GM23338 (cell line): ENCODE measurements around the gene KDM5C. TPM values are rescaled to one million over a fixed set of nuclear protein-coding genes. Genes with fewer than 3 reads are reported as not detected.

Experiments used
- ATAC-seq: fragments of 200-7000 bp; cut with Tn5 transposase; 3 replicates; pipeline ENCODE4 v1.9.1; 2020
- DNase-seq: peaks from one replicate; pipeline ENCODE4 v3.0.0-alpha.2; 2015; ENCODE audit warnings: low spot score
- H2AFZ ChIP-seq: fragments of 200-600 bp; sonication (generic); 2 replicates; pipeline ENCODE4 v1.8.0; 2016; ENCODE audit warnings: antibody characterized with exemption, mild to moderate bottlenecking, moderate library complexity
- H3F3A ChIP-seq: fragments of 200-600 bp; sonication (generic); replicated peaks from 2 replicates; pipeline ENCODE4 v1.8.0; 2017; ENCODE audit warnings: antibody characterized with exemption, mixed run types, low read depth
- H3K27ac ChIP-seq: fragments of 200-600 bp; sonication (generic); 2 replicates; pipeline ENCODE4 v1.6.1; 2016; ENCODE audit warnings: low read depth
- H3K27me3 ChIP-seq: fragments of 200-600 bp; sonication (generic); 2 replicates; pipeline ENCODE4 v1.8.0; 2016; ENCODE audit warnings: mild to moderate bottlenecking, mixed run types, moderate library complexity; ENCODE audit not compliant: insufficient read depth
- H3K36me3 ChIP-seq: fragments of 200-600 bp; sonication (generic); 2 replicates; pipeline ENCODE4 v1.8.0; 2016; ENCODE audit warnings: mild to moderate bottlenecking; ENCODE audit not compliant: insufficient read depth
- H3K4me1 ChIP-seq: fragments of 200-600 bp; sonication (generic); 2 replicates; pipeline ENCODE4 v1.8.0; 2016; ENCODE audit warnings: mild to moderate bottlenecking, moderate library complexity; ENCODE audit not compliant: insufficient read depth
- H3K4me2 ChIP-seq: fragments of 200-600 bp; sonication (generic); 2 replicates; pipeline ENCODE4 v1.7.1; 2017; ENCODE audit warnings: mixed run types
- H3K4me3 ChIP-seq: fragments of 200-600 bp; sonication (generic); 2 replicates; pipeline ENCODE4 v1.6.1; 2016; ENCODE audit warnings: mixed run types
- H3K79me2 ChIP-seq: fragments of 200-600 bp; sonication (generic); replicated peaks from 2 replicates; pipeline ENCODE4 v1.8.0; 2017; ENCODE audit warnings: mild to moderate bottlenecking; ENCODE audit not compliant: insufficient read depth
- H3K9me2 ChIP-seq: fragments of 200-600 bp; sonication (generic); 2 replicates; pipeline ENCODE4 v1.8.0; 2017; ENCODE audit not compliant: insufficient read depth
- H4K20me1 ChIP-seq: fragments of 200-600 bp; sonication (generic); replicated peaks from 2 replicates; pipeline ENCODE4 v1.8.0; 2017; ENCODE audit warnings: mild to moderate bottlenecking; ENCODE audit not compliant: insufficient read depth
- H3K27ac Mint-ChIP-seq: 2 replicates; pipeline ENCODE4 v1.8.0; 2020; ENCODE audit warnings: inconsistent platforms, mild to moderate bottlenecking, moderate library complexity, mixed read lengths
- H3K27me3 Mint-ChIP-seq: 3 replicates; pipeline ENCODE4 v1.8.0; 2022; ENCODE audit warnings: low read depth, mild to moderate bottlenecking, moderate library complexity, mixed read lengths, inconsistent platforms; ENCODE audit not compliant: insufficient read depth, poor library complexity
- H3K36me3 Mint-ChIP-seq: 3 replicates; pipeline ENCODE4 v1.8.0; 2021; ENCODE audit warnings: low read depth, mild to moderate bottlenecking, inconsistent platforms, moderate library complexity, mixed read lengths
- H3K4me1 Mint-ChIP-seq: 3 replicates; pipeline ENCODE4 v1.8.0; 2020; ENCODE audit warnings: mild to moderate bottlenecking, inconsistent platforms, mixed read lengths
- H3K4me3 Mint-ChIP-seq: 3 replicates; pipeline ENCODE4 v1.8.0; 2021; ENCODE audit warnings: moderate library complexity, mild to moderate bottlenecking, inconsistent platforms, mixed read lengths
- H3K9me3 Mint-ChIP-seq: 3 replicates; pipeline ENCODE4 v1.8.0; 2020; ENCODE audit warnings: moderate library complexity, mild to moderate bottlenecking, inconsistent platforms, mixed read lengths
- NANOG ChIP-seq: IDR thresholded peaks from 2 replicates; pipeline ENCODE4 v1.6.1; 2016; ENCODE audit warnings: antibody characterized with exemption, borderline replicate concordance
- ZNF331 ChIP-seq: fragments of 250-450 bp; sonication (Bioruptor Pico); IDR thresholded peaks from 2 replicates; pipeline ENCODE4 v1.5.0; 2020; ENCODE audit warnings: low read depth, mild to moderate bottlenecking, moderate library complexity
- polyA plus RNA-seq: library from polyadenylated mRNA; unstranded; fragments of >200 nt; fragmentation: Nextera tagmentation; extraction: Ambion mirVana; gene quantifications from 2 replicates; pipeline ENCODE4 v1.2.1, GENCODE V29; 2016
- total RNA-seq: library from RNA; depleted of rRNA; stranded (reverse); fragments of >200 nt; shearing (Covaris generic); gene quantifications from 2 replicates; pipeline ENCODE4 v1.2.3, GENCODE V29; 2014
- TF ChIP-seq, protein P1 (sequence below): fragments of 250-450 bp; sonication (Bioruptor Pico); IDR thresholded peaks from 2 replicates; pipeline ENCODE4 v1.5.0; 2020; ENCODE audit warnings: mild to moderate bottlenecking, moderate library complexity
- TF ChIP-seq, protein P2 (sequence below): IDR thresholded peaks from 2 replicates; pipeline ENCODE4 v1.6.1; 2016; ENCODE audit warnings: antibody characterized with exemption

KDM5C gene
- total and polyA plus RNA-seq, 2 experiments from 2014 or later, result 20.3 to 173 TPM

DNA sequence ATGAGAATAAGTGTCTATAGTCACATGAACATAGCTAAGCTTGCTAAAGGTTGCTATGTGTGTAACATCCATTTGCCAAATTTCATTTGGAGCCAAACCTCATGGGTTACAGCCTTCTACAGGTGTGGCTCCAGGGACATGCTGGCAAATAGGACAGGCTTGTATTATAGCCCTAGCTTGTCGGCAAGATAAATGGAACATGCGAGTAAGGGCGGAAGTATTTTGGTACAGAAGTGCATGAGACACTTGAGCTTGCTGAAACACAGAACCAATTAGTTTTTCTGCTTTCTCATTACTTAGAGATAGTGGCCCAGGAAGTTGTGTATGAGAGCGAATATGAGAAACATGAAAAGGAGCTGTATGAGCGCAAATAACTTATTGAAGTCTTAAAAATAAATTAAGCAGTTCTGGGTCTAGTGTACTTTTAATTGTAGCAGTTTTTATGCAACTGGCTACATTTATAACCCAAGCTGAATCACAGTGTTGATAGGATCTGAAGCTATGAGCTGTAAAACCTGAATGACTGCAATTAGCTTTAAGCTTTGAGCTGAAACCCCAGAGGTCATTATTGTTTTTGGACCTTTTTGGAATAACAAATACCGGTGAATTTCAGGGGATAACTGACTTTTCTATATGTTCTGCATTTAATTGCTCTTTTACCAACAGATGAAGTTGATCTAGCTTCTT lies 64.6 kb downstream of the KDM5C start (continued):
- TF ChIP-seq, protein P1, sequence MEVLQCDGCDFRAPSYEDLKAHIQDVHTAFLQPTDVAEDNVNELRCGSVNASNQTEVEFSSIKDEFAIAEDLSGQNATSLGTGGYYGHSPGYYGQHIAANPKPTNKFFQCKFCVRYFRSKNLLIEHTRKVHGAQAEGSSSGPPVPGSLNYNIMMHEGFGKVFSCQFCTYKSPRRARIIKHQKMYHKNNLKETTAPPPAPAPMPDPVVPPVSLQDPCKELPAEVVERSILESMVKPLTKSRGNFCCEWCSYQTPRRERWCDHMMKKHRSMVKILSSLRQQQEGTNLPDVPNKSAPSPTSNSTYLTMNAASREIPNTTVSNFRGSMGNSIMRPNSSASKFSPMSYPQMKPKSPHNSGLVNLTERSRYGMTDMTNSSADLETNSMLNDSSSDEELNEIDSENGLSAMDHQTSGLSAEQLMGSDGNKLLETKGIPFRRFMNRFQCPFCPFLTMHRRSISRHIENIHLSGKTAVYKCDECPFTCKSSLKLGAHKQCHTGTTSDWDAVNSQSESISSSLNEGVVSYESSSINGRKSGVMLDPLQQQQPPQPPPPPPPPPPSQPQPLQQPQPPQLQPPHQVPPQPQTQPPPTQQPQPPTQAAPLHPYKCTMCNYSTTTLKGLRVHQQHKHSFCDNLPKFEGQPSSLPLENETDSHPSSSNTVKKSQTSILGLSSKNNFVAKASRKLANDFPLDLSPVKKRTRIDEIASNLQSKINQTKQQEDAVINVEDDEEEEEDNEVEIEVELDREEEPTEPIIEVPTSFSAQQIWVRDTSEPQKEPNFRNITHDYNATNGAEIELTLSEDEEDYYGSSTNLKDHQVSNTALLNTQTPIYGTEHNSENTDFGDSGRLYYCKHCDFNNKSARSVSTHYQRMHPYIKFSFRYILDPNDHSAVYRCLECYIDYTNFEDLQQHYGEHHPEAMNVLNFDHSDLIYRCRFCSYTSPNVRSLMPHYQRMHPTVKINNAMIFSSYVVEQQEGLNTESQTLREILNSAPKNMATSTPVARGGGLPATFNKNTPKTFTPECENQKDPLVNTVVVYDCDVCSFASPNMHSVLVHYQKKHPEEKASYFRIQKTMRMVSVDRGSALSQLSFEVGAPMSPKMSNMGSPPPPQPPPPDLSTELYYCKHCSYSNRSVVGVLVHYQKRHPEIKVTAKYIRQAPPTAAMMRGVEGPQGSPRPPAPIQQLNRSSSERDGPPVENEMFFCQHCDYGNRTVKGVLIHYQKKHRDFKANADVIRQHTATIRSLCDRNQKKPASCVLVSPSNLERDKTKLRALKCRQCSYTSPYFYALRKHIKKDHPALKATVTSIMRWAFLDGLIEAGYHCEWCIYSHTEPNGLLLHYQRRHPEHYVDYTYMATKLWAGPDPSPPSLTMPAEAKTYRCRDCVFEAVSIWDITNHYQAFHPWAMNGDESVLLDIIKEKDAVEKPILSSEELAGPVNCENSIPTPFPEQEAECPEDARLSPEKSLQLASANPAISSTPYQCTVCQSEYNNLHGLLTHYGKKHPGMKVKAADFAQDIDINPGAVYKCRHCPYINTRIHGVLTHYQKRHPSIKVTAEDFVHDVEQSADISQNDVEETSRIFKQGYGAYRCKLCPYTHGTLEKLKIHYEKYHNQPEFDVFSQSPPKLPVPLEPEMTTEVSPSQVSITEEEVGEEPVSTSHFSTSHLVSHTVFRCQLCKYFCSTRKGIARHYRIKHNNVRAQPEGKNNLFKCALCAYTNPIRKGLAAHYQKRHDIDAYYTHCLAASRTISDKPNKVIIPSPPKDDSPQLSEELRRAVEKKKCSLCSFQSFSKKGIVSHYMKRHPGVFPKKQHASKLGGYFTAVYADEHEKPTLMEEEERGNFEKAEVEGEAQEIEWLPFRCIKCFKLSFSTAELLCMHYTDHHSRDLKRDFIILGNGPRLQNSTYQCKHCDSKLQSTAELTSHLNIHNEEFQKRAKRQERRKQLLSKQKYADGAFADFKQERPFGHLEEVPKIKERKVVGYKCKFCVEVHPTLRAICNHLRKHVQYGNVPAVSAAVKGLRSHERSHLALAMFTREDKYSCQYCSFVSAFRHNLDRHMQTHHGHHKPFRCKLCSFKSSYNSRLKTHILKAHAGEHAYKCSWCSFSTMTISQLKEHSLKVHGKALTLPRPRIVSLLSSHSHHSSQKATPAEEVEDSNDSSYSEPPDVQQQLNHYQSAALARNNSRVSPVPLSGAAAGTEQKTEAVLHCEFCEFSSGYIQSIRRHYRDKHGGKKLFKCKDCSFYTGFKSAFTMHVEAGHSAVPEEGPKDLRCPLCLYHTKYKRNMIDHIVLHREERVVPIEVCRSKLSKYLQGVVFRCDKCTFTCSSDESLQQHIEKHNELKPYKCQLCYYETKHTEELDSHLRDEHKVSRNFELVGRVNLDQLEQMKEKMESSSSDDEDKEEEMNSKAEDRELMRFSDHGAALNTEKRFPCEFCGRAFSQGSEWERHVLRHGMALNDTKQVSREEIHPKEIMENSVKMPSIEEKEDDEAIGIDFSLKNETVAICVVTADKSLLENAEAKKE (CRISPR knock-in tag), result no peak

DNA sequence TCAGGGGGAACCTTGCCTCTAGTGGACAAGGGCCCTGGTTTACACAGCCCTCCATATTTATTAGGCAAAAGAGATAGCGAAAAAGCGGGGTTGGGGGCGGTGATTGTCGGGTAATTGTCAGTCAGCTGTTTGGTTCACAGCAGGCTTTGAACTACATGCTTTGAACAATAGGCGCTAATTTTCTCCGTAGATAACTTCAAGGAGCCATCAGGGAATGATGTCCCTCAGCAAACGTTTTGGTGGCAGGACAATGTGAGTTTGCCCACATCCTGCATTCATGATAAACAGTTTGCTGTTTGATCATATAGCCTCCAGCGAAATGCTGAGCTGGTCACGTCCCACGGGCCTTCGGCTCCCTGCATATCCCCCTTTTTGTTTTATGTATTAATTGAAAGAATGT lies 65.8 kb downstream of the KDM5C start:
- no peak overlapping the region for H3K27ac ChIP-seq
- no peaks in the 10 kb centered on the region for H3K27me3 ChIP-seq
- H3K4me1 ChIP-seq, result peaks cover 5% of the 10 kb centered on the region; the same call in 1 of the 2 replicates
- no peaks in the 10 kb centered on the region for H3K27me3 Mint-ChIP-seq
- no peaks in the 10 kb centered on the region for H3K9me2 ChIP-seq
- H3K4me2 ChIP-seq, result no peak overlapping the region
- no peaks in the 10 kb centered on the region for H3F3A ChIP-seq
- no peak overlapping the region for H2AFZ ChIP-seq
- no peak overlapping the region for H3K4me3 ChIP-seq
- no peaks in the 10 kb centered on the region for H4K20me1 ChIP-seq
- H3K4me1 Mint-ChIP-seq, result peaks cover 17% of the 10 kb centered on the region
- no peak for ATAC-seq
- TF ChIP-seq NANOG (no peak), ZNF331 (no peak)
- TF ChIP-seq, protein P1 (CRISPR knock-in tag), result no peak
- TF ChIP-seq, protein P2, sequence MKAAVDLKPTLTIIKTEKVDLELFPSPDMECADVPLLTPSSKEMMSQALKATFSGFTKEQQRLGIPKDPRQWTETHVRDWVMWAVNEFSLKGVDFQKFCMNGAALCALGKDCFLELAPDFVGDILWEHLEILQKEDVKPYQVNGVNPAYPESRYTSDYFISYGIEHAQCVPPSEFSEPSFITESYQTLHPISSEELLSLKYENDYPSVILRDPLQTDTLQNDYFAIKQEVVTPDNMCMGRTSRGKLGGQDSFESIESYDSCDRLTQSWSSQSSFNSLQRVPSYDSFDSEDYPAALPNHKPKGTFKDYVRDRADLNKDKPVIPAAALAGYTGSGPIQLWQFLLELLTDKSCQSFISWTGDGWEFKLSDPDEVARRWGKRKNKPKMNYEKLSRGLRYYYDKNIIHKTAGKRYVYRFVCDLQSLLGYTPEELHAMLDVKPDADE, result no peak
- H3K9me3 Mint-ChIP-seq, result peaks cover 18% of the 10 kb centered on the region; the same call in 2 of the 3 replicates
- no peak overlapping the region for H3K27ac Mint-ChIP-seq
- H3K79me2 ChIP-seq, result no peaks in the 10 kb centered on the region
- DNase-seq, result no peak
- no peak overlapping the region for H3K4me3 Mint-ChIP-seq
- peaks cover 17% of the 10 kb centered on the region for H3K36me3 Mint-ChIP-seq
- H3K36me3 ChIP-seq, result no peaks in the 10 kb centered on the region
